ENCODE data around the gene LRRC41.
"Not testable (repeated sequence)": the region's sequence is repeated elsewhere in the genome, so short reads cannot be mapped to it uniquely, and the experiment has no call there.

The LRRC41 gene

DNA sequence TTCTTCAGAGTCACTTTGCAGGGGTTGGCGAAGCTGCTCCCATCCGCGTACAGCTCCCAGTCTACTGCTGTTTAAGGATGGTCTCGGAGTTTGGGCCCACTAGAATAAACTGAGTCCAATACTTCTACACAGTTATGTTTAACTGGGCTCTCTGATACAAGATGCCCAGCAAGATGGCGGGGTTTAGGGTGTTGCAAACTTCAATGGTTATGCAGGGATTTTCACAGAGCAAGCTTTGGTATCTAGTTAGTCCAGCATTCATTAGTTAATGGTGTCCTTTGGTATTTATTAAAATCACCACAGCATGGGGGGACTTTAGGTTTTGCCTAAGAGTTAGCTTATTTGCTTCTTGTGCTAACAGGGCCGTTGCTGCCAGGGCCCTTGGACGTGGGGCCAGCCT lies 24.8 kb upstream of the LRRC41 start:
- H3K4me3 ChIP-seq (ENCODE audit: low read length); H3K27me3 ChIP-seq (replicated peaks; ENCODE audit: insufficient read depth, low read length); H3K36me3 ChIP-seq (replicated peaks; ENCODE audit: insufficient read depth, low read length); H2AFZ ChIP-seq (ENCODE audit: low read length); H3K9me2 ChIP-seq (replicated peaks; ENCODE audit: insufficient read depth, low read length); H3K9me3 ChIP-seq (replicated peaks; ENCODE audit: insufficient read depth, low read length); H3K9ac ChIP-seq (ENCODE audit: low read length); H4K20me1 ChIP-seq (ENCODE audit: insufficient read depth, low read length); H3K4me2 ChIP-seq (ENCODE audit: low read depth, low read length); H3K27ac ChIP-seq (ENCODE audit: low read length); DNase-seq: not testable (repeated sequence)
- Histone ChIP-seq H3K79me2 (ENCODE audit: low read length) (peaks cover 41% of the 10 kb centered on the region), H3K4me1 (ENCODE audit: low read length) (peaks cover 17% of the 10 kb centered on the region), H3F3A (ENCODE audit: insufficient read depth, low read length) (peaks cover 41% of the 10 kb centered on the region)

GRCh38 chr1:46325285-46326076 lies 22.1 kb upstream of the LRRC41 start:
- peak overlapping the region; percentile 43; the same call in 1 of the 2 replicates for H3K9ac ChIP-seq (ENCODE audit: low read length)
- H3F3A ChIP-seq (ENCODE audit: insufficient read depth, low read length), result peaks cover 19% of the 10 kb centered on the region
- peak overlapping the region; percentile 26 for H3K4me3 ChIP-seq (ENCODE audit: low read length)
- H3K9me3 ChIP-seq (replicated peaks; ENCODE audit: insufficient read depth, low read length); H3K9me2 ChIP-seq (replicated peaks; ENCODE audit: insufficient read depth, low read length); H4K20me1 ChIP-seq (ENCODE audit: insufficient read depth, low read length); H3K27me3 ChIP-seq (replicated peaks; ENCODE audit: insufficient read depth, low read length); H3K4me1 ChIP-seq (ENCODE audit: low read length); H3K36me3 ChIP-seq (replicated peaks; ENCODE audit: insufficient read depth, low read length): not testable (repeated sequence)
- peaks cover 41% of the 10 kb centered on the region for H3K79me2 ChIP-seq (ENCODE audit: low read length)
- H2AFZ ChIP-seq (ENCODE audit: low read length), result peak overlapping the region; percentile 49
- peak overlapping the region; percentile 80 for H3K27ac ChIP-seq (ENCODE audit: low read length)
- DNase-seq, result peak; percentile 29
- H3K4me2 ChIP-seq (ENCODE audit: low read depth, low read length), result peak overlapping the region; percentile 66

DNA sequence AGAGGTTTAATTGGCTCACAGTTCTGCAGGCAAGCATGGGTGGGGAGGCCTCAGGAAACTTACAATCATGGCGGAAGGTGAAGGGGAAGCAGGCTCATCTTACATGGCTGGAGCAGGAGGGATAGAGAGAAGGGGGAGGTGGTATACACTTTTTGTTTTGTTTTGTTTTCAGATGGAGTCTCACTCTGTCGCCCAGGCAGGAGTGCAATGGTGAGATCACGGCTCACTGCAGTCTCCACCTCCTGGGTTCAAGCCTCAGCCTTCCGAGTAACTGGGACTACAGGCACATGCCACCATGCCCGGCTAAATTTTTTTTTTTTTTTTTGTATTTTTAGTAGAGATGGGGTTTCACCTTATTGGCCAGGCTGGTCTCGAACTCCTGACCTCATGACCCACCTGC lies 18.8 kb upstream of the LRRC41 start:
- not testable (repeated sequence) for H4K20me1 ChIP-seq (ENCODE audit: insufficient read depth, low read length); H3K9me2 ChIP-seq (replicated peaks; ENCODE audit: insufficient read depth, low read length); H3K4me2 ChIP-seq (ENCODE audit: low read depth, low read length); H2AFZ ChIP-seq (ENCODE audit: low read length); H3K9ac ChIP-seq (ENCODE audit: low read length); H3K4me1 ChIP-seq (ENCODE audit: low read length); H3K27ac ChIP-seq (ENCODE audit: low read length); H3K36me3 ChIP-seq (replicated peaks; ENCODE audit: insufficient read depth, low read length); H3K9me3 ChIP-seq (replicated peaks; ENCODE audit: insufficient read depth, low read length); H3K4me3 ChIP-seq (ENCODE audit: low read length); H3K27me3 ChIP-seq (replicated peaks; ENCODE audit: insufficient read depth, low read length); DNase-seq
- Histone ChIP-seq H3F3A (ENCODE audit: insufficient read depth, low read length) (peaks cover 16% of the 10 kb centered on the region), H3K79me2 (ENCODE audit: low read length) (peaks cover 15% of the 10 kb centered on the region)

GRCh38 chr1:46319960-46320914 lies 16.8 kb upstream of the LRRC41 start:
- H4K20me1 ChIP-seq (ENCODE audit: insufficient read depth, low read length); H3K36me3 ChIP-seq (replicated peaks; ENCODE audit: insufficient read depth, low read length); H3K4me3 ChIP-seq (ENCODE audit: low read length); H2AFZ ChIP-seq (ENCODE audit: low read length); H3K9me3 ChIP-seq (replicated peaks; ENCODE audit: insufficient read depth, low read length); H3K9ac ChIP-seq (ENCODE audit: low read length); H3K9me2 ChIP-seq (replicated peaks; ENCODE audit: insufficient read depth, low read length); H3K27me3 ChIP-seq (replicated peaks; ENCODE audit: insufficient read depth, low read length); H3K4me1 ChIP-seq (ENCODE audit: low read length); H3K27ac ChIP-seq (ENCODE audit: low read length); H3K79me2 ChIP-seq (ENCODE audit: low read length); DNase-seq; H3K4me2 ChIP-seq (ENCODE audit: low read depth, low read length): not testable (repeated sequence)
- peaks cover 14% of the 10 kb centered on the region for H3F3A ChIP-seq (ENCODE audit: insufficient read depth, low read length)

DNA sequence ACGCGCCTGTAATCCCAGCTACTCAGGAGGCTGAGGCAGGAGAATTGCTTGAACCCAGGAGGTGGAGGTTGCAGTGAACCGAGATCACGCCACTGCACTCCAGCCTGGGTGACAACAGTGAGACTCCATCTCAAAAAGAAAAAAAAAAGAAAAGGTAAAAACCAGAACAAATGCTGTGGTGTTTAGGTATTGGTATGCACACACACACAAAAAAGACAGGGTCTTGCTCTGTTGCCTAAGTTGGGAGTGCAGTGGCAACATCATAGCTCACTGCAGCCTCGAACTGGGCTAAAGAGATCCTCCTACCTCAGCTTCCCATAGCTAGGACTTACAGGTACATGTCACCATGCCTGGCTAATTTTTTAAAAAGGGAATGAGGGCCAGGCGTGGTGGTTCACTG lies 15.9 kb upstream of the LRRC41 start:
- not testable (repeated sequence) for H3K27ac ChIP-seq (ENCODE audit: low read length); H3K9ac ChIP-seq (ENCODE audit: low read length); H3K9me2 ChIP-seq (replicated peaks; ENCODE audit: insufficient read depth, low read length); H3K9me3 ChIP-seq (replicated peaks; ENCODE audit: insufficient read depth, low read length); H3K4me3 ChIP-seq (ENCODE audit: low read length); H2AFZ ChIP-seq (ENCODE audit: low read length); H3K79me2 ChIP-seq (ENCODE audit: low read length); H4K20me1 ChIP-seq (ENCODE audit: insufficient read depth, low read length); H3K36me3 ChIP-seq (replicated peaks; ENCODE audit: insufficient read depth, low read length); H3K4me1 ChIP-seq (ENCODE audit: low read length); H3K27me3 ChIP-seq (replicated peaks; ENCODE audit: insufficient read depth, low read length); DNase-seq; H3K4me2 ChIP-seq (ENCODE audit: low read depth, low read length)
- peaks cover 13% of the 10 kb centered on the region for H3F3A ChIP-seq (ENCODE audit: insufficient read depth, low read length)
